LNCAP (cell line): Measurements from ENCODE around the gene CDR2L.

ENCODE experiments used
- CTCF ChIP-seq: fragments of 450-650 bp; IDR thresholded peaks from 2 replicates; pipeline ENCODE4 v1.5.1; 2017; ENCODE audit warnings: mild to moderate bottlenecking

The CDR2L gene

DNA sequence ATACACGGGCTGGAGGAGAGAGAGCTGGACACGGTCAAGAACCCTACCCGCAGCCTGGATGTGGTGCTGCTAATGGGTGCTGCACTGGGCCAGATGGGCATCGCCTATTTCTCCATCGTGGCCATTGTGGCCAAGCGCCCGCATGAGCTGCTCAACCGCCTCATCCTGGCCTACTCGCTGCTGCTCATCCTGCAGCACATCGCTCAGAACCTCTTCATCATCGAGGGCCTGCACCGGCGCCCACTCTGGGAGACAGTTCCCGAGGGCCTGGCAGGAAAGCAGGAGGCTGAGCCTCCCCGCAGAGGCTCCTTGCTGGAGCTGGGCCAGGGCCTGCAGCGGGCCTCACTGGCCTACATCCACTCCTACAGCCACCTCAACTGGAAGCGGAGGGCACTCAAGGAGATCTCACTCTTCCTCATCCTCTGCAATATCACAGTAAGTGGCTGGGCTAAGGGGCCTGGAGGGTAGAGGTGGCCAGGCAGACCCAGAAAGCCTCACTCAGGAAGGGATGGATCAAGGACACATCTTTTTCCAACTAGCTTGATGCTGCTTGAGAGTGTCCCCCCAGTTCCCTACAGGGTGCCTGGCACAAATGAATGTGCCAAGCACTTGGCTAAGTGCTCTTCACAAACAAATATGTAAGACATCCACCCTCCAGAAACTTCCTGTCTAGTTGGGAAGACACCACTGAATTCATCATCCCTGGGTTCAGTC lies 40.2 kb upstream of the CDR2L start:
- TF ChIP-seq CTCF, result no peak

DNA sequence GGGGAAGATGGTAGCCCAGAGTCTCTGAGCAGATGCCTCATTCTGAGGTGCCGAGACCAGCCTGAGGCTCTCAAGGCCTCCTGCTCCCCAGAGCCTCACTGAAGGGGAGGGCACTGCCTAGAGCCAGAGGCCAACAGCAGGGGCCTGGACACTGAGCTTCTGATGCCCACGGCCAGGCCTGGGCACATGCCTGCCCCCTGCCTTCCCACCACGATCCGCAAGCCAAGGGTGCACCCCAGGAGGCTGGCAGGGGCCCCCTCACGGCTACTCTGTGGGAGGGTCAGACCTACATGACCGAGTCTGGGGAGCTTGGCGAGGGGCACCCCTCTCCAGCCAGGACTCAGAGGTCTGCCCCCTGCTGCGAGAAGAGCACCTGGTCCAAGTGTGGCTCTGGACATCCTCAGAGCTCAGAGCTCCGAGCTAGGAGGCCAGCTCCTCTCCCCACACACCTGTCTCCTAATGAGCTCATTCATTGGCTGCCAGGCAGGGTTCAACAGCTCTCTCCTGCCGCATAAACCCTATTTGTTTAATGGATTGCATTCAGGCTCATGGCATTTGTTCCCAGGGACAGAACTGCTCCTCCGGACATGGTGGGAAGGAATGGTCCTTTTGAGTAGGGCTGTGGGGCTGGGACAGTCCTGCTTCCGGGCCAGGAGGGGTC lies 37.8 kb upstream of the CDR2L start:
- no peak for TF ChIP-seq CTCF

DNA sequence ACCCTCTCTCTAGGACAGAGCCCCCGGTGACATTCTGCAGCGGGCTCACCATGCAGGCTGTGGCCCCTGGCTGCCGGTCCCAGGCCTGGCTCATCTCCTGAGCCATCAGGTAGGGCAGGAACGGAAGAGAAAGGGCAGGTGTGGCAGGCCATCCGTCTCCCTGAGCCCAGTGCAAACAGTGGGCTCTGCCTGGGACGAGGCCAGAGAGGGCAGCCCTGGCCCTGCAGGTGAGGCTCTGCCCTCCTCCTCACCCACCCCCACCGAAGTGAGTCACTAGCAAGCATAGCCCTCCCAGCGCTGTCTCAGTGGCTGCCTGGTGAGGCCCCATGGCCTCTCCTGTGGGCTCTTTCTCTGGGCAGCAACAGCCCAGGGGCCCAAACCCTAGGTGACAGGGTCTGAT lies 37.2 kb upstream of the CDR2L start:
- no peak for TF ChIP-seq CTCF

DNA sequence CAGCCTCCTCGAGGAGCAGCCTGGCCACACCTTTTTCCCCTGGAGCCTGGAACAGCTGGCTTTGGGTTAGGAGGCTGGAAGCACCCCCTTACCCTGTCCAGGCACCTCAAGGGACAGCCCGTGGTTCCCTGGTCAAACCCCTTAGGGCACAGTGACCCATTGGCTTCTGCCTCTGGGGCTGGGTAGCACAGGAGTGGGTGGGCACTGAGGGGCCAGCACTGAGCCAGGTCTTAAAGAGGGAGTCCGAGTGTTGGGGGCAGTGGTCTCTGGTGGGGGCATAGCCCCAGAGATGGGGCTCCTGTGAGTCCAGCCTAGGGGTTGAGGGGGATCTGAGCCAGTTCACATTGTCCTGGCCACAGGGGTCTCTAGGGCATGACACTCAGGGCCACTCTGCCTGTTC lies 36.4 kb upstream of the CDR2L start:
- TF ChIP-seq CTCF, result no peak

GRCh38 chr17:74951680-74952421 lies 35.6 kb upstream of the CDR2L start:
- TF ChIP-seq CTCF, result no peak

DNA sequence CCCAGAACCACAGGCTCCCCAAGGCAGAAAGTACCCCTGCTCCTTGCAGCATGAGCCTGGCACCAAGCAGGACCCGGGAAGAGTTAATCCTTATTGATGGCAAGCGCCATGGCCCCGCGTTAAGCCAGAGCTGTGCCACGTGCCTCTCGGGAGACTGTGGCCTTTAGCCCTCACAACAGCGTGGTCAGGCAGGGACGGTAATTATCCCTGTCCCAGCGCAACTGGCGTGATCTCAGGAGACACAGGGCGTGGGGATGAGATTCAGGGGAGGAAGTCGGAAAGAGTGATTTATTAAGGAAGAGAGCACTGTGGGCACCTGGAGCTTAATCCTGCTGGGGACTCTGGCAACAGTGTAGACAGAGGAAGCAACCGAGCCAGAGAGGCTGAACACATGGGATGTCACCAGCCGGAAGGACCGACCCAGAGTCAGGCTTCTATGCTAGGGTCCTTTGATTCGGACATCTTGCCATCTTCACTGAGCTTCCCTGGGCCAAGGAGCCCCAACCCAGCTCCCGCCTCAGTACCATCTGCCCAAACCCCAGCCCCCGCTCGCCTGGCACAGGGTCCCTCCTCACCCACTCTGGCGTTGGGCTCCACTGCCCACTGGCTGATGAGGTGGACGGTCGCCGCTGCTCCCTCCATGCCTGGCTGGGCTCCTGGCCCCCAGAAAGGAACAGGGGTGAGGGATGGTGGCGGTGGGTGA lies 34.9 kb upstream of the CDR2L start:
- TF ChIP-seq CTCF, result no peak

GRCh38 chr17:74953134-74953687 lies 34.2 kb upstream of the CDR2L start:
- TF ChIP-seq CTCF, result no peak
